ENCODE data around the gene FAM131B. TPM values are rescaled to one million over a fixed set of nuclear protein-coding genes. Genes with fewer than 3 reads are reported as not detected.

FAM131B gene
- total and polyA plus RNA-seq, 9 of the 15 experiments (the other 6 are each of a cell fraction or from before 2014, with no cell fraction given), result 0.03 to 0.04 TPM; not detected in 7

DNA sequence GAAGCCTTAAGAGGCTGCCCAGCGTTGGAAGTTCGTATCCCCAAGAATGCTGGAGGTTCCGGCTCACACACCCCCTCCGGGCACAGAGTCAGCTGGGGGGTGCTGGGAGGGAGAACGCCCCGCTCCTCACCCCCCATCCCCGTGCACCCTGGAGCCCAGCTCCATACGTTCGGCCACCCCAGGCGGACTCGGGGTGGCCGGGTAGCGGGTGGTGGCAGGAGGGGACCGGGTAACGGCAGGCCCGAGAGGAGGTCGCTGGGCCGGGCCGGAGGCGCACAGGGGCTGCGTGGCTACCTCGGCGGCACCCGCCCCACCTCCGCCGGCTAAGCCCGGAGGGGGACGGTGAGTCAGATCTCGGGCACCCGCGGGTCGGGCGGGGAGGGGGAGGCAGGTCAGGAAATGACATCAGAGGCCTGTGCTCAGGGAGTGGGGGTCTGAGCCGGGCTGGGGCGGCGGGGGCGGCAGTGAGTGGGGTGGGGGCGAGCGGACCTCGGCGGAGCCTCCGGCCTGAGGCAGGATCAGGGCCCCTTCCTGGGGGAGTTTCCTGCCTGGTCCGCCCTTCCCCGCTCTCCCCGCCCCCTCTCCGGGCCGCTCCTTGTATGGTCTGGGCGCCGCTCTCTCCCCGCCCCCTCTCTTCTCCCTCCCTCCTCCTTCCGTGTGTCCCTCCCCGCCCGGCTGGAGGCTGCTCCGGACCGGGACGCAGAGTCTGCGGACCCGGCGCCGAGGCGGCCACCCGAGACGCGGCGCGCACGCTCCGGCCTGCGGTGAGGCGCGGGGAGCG is 18.3 kb upstream of the FAM131B start, which contains the start of gene ZYX (continued):
- TF ChIP-seq, protein P1, sequence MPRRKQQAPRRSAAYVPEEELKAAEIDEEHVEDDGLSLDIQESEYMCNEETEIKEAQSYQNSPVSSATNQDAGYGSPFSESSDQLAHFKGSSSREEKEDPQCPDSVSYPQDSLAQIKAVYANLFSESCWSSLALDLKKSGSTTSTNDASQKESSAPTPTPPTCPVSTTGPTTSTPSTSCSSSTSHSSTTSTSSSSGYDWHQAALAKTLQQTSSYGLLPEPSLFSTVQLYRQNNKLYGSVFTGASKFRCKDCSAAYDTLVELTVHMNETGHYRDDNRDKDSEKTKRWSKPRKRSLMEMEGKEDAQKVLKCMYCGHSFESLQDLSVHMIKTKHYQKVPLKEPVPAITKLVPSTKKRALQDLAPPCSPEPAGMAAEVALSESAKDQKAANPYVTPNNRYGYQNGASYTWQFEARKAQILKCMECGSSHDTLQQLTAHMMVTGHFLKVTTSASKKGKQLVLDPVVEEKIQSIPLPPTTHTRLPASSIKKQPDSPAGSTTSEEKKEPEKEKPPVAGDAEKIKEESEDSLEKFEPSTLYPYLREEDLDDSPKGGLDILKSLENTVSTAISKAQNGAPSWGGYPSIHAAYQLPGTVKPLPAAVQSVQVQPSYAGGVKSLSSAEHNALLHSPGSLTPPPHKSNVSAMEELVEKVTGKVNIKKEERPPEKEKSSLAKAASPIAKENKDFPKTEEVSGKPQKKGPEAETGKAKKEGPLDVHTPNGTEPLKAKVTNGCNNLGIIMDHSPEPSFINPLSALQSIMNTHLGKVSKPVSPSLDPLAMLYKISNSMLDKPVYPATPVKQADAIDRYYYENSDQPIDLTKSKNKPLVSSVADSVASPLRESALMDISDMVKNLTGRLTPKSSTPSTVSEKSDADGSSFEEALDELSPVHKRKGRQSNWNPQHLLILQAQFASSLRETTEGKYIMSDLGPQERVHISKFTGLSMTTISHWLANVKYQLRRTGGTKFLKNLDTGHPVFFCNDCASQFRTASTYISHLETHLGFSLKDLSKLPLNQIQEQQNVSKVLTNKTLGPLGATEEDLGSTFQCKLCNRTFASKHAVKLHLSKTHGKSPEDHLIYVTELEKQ (CRISPR knock-in tag; IDR thresholded peaks at IDR 0.05), result no peak
- TF ChIP-seq ZNF778 (CRISPR knock-in tag; IDR thresholded peaks at IDR 0.05) (no peak), CXXC5 (CRISPR knock-in tag; IDR thresholded peaks at IDR 0.05) (peak; percentile 21; the same call in 1 of the 2 replicates), NR1H2 (CRISPR knock-in tag; IDR thresholded peaks at IDR 0.05) (no peak; the same call in 1 of the 2 replicates), THAP12 (CRISPR knock-in tag; IDR thresholded peaks at IDR 0.05) (peak; percentile 86), ZKSCAN3 (CRISPR knock-in tag; IDR thresholded peaks at IDR 0.05) (no peak), KLF16 (IDR thresholded peaks at IDR 0.05) (no peak), DIDO1 (tag; IDR thresholded peaks at IDR 0.05; ENCODE audit: low read depth) (no peak), CREB3 (tag; conservative IDR thresholded peaks at IDR 0.05; ENCODE audit: low read depth) (no peak), NCOA6 (IDR thresholded peaks at IDR 0.05) (no peak), DNMT1 (IDR thresholded peaks at IDR 0.05) (no peak), ZBED1 (IDR thresholded peaks at IDR 0.05) (0 out of 2 replicates have a peak, but pooled peaks have one; percentile 20), RBM17 (IDR thresholded peaks at IDR 0.05; ENCODE audit: borderline replicate concordance, low read depth, low read length) (no peak), ILF3 (IDR thresholded peaks at IDR 0.05; ENCODE audit: borderline replicate concordance) (no peak; the same call in 1 of the 2 replicates), PTRF (tag; IDR thresholded peaks at IDR 0.05) (no peak), TAF7 (tag; IDR thresholded peaks at IDR 0.05) (no peak; the same call in 1 of the 2 replicates), CREB3L1 (IDR thresholded peaks at IDR 0.05; ENCODE audit: borderline replicate concordance, low read depth) (peak; percentile 77; the same call in 1 of the 2 replicates), ZFP1 (CRISPR knock-in tag; IDR thresholded peaks at IDR 0.05) (no peak), HMG20A (CRISPR knock-in tag; conservative IDR thresholded peaks at IDR 0.05) (no peak)
- TF ChIP-seq, protein P2, sequence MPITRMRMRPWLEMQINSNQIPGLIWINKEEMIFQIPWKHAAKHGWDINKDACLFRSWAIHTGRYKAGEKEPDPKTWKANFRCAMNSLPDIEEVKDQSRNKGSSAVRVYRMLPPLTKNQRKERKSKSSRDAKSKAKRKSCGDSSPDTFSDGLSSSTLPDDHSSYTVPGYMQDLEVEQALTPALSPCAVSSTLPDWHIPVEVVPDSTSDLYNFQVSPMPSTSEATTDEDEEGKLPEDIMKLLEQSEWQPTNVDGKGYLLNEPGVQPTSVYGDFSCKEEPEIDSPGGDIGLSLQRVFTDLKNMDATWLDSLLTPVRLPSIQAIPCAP (CRISPR knock-in tag; IDR thresholded peaks at IDR 0.05; ENCODE audit: borderline replicate concordance), result no peak
